Activated CD4-positive, alpha-beta T cell treated with anti-CD3 and anti-CD28 coated beads for 36 hours (primary cell): ENCODE data around the gene GJC2. TPM values are rescaled to one million over a fixed set of nuclear protein-coding genes. Genes with fewer than 3 reads are reported as not detected.
A peak's percentile ranks its signal among the peaks of the same experiment; 100 is the strongest.

Experiments used
- ATAC-seq: fragments of 200-7000 bp; cut with Tn5 transposase; one replicate; pipeline ENCODE4 v1.10.0; 2021; ENCODE audit warnings: mild to moderate bottlenecking, moderate library complexity
- CTCF ChIA-PET: fragments of 350-600 bp; sonication (Branson Sonifier 250); formaldehyde crosslinking; loops from one replicate; lab custom pipeline; 2021; ENCODE audit warnings: antibody characterized with exemption; lab: Charles Lee
- POLR2A ChIA-PET: fragments of 350-600 bp; sonication (Branson Sonifier 250); formaldehyde crosslinking; loops from one replicate; lab custom pipeline; 2021; ENCODE audit warnings: antibody characterized with exemption, inconsistent platforms; lab: Charles Lee
- DNase-seq: peaks from one replicate; pipeline ENCODE4 v3.0.0-alpha.2; 2020
- H3K27ac Mint-ChIP-seq: one replicate; pipeline ENCODE4 v1.8.0; 2021; ENCODE audit warnings: mixed read lengths
- H3K27me3 Mint-ChIP-seq: one replicate; pipeline ENCODE4 v1.8.0; 2021; ENCODE audit warnings: mixed read lengths
- H3K36me3 Mint-ChIP-seq: one replicate; pipeline ENCODE4 v1.8.0; 2021; ENCODE audit warnings: low read depth, mixed read lengths
- H3K4me1 Mint-ChIP-seq: one replicate; pipeline ENCODE4 v1.8.0; 2021; ENCODE audit warnings: mixed read lengths
- H3K4me3 Mint-ChIP-seq: one replicate; pipeline ENCODE4 v1.8.0; 2021; ENCODE audit warnings: mild to moderate bottlenecking, moderate library complexity, mixed read lengths
- H3K9me3 Mint-ChIP-seq: one replicate; pipeline ENCODE4 v1.8.0; 2021; ENCODE audit warnings: low read depth, mixed read lengths
- intact Hi-C, 2 experiments: fragments of 100-400 bp; cut with DNase I in 1 of 2; cut with micrococcal nuclease in 1 of 2; formaldehyde crosslinking; loops; one replicate each; pipeline versions ENCODE4 v1.14.2 to v1.15.1; 2022 to 2024; cut with DNase I, micrococcal nuclease
- total RNA-seq, 2 experiments: library from RNA; stranded (reverse); gene quantifications; one replicate each; pipeline ENCODE4 v1.2.3, GENCODE V29; 2021

Gene GJC2
- total RNA-seq, 2 experiments from 2014 or later, result 0.64 TPM; not detected in 1

GRCh38 chr1:228152097-228152917 is 2.6 kb downstream of the GJC2 start:
- Mint-ChIP-seq H3K36me3 (no peaks in the 10 kb centered on the region), H3K9me3 (no peaks in the 10 kb centered on the region), H3K27ac (no peak overlapping the region), H3K27me3 (no peaks in the 10 kb centered on the region), H3K4me3 (no peak overlapping the region), H3K4me1 (peaks cover 19% of the 10 kb centered on the region)
- ChIA-PET CTCF (interaction anchor here (0.9 to 1.4 kb wide), 2 partner anchors 11 to 13 kb away, joined by 3 to 6 read pairs; partner anchors contain the start of gene IBA57), POLR2A (no interaction called here)
- intact Hi-C loops, result no loop called here
- peak; percentile 3 for DNase-seq
- no peak for ATAC-seq

DNA sequence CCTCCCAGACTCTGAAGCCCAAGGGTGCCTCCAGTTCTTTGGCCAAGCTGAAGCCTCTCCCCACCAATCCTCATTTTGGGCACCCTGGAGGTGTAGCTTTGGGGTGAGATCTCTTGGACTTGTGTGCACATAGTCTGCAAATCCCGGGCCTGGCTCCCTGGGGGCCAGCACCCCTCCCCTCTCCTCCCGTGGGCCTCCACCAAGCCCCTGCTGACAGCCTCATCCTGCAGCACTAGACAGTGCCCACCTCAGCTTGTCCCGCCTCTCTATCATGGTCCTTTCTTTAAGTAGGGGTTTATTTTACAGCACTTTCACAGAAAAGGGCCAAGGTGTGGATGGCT is 3.2 kb downstream of the GJC2 start:
- no peak overlapping the region for H3K4me3 Mint-ChIP-seq
- CTCF ChIA-PET, result interaction anchor here (0.9 to 2.2 kb wide), 3 partner anchors 10 to 13 kb away, joined by 3 to 9 read pairs (median 6); partner anchors contain the start of gene IBA57

DNA sequence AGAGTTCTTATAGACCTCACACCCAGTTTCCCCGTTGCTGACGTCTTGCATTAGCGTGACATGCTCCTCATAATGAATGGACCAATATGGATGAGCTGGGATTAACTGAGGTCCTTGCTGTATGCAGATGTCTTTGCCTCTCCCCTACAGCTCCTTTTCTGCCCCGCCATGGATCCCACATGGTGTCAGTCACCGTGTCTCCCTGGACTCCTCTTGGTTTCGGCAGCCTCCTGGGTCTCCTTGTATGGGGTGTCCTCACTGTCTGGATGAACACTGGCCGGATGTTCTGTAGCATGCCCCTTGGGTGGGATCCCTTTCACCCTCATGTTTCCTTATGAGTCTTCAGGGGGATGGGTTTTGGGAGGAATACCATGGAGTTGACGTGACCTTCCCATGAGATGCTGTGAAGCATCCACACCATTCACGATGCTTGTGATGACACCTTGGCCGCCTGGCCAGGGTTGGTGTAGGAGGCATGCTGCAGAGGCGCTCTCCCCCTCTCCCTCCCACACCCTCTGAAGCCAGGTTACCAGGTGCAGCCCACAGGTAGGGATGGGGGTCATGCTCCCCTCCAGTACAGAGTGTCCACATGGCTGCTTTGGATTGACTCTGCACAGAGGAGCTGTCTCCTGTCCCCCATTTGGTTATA is 4.4 kb downstream of the GJC2 start:
- Mint-ChIP-seq H3K27me3 (no peaks in the 10 kb centered on the region), H3K4me1 (peaks cover 19% of the 10 kb centered on the region), H3K9me3 (no peaks in the 10 kb centered on the region), H3K4me3 (no peak overlapping the region), H3K27ac (peak overlapping the region; percentile 83), H3K36me3 (no peaks in the 10 kb centered on the region)
- POLR2A ChIA-PET, result interaction anchor here (0.9 kb wide), 1 partner anchor 13 kb away, joined by 5 read pairs; no protein-coding TSS in a partner anchor
- DNase-seq (peak; percentile 2), ATAC-seq (no peak)
- intact Hi-C loops, result no loop called here
- CTCF ChIA-PET, result interaction anchor here (1.0 to 2.2 kb wide), 5 partner anchors 11 to 155 kb away, joined by 3 to 9 read pairs (median 4); no protein-coding TSS in a partner anchor

More for the DNA sequence above, 3.2 kb downstream of the GJC2 start:
- Mint-ChIP-seq H3K27ac (no peak overlapping the region), H3K36me3 (no peaks in the 10 kb centered on the region), H3K27me3 (no peaks in the 10 kb centered on the region), H3K4me1 (peaks cover 19% of the 10 kb centered on the region), H3K9me3 (no peaks in the 10 kb centered on the region)
- DNase-seq (peak; percentile 2), ATAC-seq (no peak)
- POLR2A ChIA-PET, result no interaction called here
- intact Hi-C loops, result no loop called here

DNA sequence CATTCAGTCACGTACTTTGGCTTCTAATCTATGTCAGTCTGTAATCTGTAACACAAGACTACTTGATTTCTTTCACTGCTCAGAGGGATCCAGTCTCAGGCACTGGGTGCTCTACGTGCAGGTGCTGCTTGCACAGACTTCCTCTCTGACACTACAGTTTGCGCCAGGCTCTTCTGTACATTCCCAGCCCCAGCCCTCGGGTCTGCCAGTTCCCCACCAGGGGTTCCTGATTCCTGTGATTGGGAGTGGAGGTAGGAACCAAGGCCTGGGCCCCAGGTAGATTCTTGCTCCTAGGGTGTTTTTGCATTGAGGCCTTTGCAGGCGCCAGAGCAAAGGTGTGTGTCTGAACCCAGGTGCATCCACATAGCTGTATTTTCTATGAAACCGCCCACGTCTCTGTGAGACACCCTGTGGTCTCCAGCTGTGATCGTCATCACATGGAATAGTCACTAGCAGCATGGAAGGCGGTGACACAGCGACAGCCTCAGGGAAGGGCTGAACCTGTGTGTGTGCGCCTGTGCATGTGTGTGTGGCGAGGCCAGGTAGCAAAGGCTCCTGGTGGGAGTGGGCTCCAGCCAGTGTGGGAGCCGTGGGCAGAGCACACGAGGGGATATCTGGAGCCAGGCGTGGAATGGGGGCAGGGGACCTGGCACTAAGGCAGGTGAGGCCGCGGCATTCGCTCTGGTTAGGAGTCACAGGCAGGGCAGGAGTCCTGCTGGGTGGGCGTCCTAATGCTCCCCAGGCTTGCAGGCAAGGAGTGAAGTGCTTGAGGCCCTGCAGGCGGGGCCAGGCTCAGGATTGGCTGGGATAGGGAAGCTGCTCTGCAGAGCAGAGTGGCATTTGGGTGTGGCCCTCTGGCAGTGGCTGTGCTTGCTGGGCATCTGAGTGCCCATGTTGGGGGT is 5.2 kb downstream of the GJC2 start:
- H3K9me3 Mint-ChIP-seq, result no peaks in the 10 kb centered on the region
- ATAC-seq, result peak; percentile 89
- peak; percentile 79 for DNase-seq
- no peak overlapping the region for H3K4me3 Mint-ChIP-seq
- intact Hi-C loops, result loop anchor here in 1 of 2 experiments (1.0 kb wide), 1 partner anchor 15 kb away; the partner anchor contains the start of gene GUK1
- ChIA-PET CTCF (interaction anchor here (0.8 to 2.2 kb wide), 5 partner anchors 10 to 156 kb away, joined by 3 to 9 read pairs (median 4); no protein-coding TSS in a partner anchor), POLR2A (interaction anchor here (0.6 to 0.9 kb wide), 2 partner anchors 11 to 12 kb away, joined by 3 to 5 read pairs; partner anchors contain the start of gene IBA57)
- peaks cover 19% of the 10 kb centered on the region for H3K4me1 Mint-ChIP-seq
- H3K27ac Mint-ChIP-seq, result peak overlapping the region; percentile 83
- H3K36me3 Mint-ChIP-seq, result no peaks in the 10 kb centered on the region
- H3K27me3 Mint-ChIP-seq, result no peaks in the 10 kb centered on the region

- H3K9me3 Mint-ChIP-seq, result no peaks in the 10 kb centered on the region
- no peaks in the 10 kb centered on the region for H3K36me3 Mint-ChIP-seq
- ChIA-PET POLR2A (no interaction called here), CTCF (interaction anchor here (1.2 to 1.7 kb wide), 3 partner anchors 9 to 156 kb away, joined by 3 to 6 read pairs (median 5); partner anchors contain the start of gene IBA57)
- intact Hi-C loops, result loop anchor here in 1 of 2 experiments (1.0 kb wide), 1 partner anchor 16 kb away; the partner anchor contains the start of gene GUK1
- no peak for ATAC-seq
- H3K4me3 Mint-ChIP-seq, result no peak overlapping the region
- H3K27ac Mint-ChIP-seq, result no peak overlapping the region
- peaks cover 19% of the 10 kb centered on the region for H3K4me1 Mint-ChIP-seq
- DNase-seq, result no peak
- no peaks in the 10 kb centered on the region for H3K27me3 Mint-ChIP-seq
These were observed 6.1 kb downstream of the GJC2 start for GRCh38 chr1:228155596-228156514.

DNA sequence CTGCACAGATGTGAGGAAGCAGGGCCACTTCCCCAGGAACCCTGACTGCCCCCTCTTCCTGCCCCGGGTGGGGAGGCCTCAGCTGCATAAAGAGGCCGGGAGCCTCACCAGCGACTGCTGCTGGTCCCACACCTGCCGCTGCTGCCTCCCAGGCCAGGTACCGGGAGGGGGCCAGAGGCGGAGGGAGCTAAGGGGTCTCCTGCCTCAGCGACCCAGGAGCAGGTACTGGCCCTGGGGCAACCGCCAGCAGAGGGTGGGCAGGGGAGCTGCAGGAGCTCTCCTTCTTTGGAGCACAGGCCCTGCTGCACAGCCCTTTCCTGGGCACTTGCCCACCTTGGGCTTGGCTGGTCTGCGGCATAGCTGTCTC is 6.8 kb downstream of the GJC2 start:
- no peak overlapping the region for H3K4me3 Mint-ChIP-seq
- ATAC-seq (no peak), DNase-seq (no peak)
- no peaks in the 10 kb centered on the region for H3K36me3 Mint-ChIP-seq
- H3K4me1 Mint-ChIP-seq, result peaks cover 19% of the 10 kb centered on the region
- POLR2A ChIA-PET, result no interaction called here
- H3K9me3 Mint-ChIP-seq, result no peaks in the 10 kb centered on the region
- CTCF ChIA-PET, result interaction anchor here (1.2 kb wide), 1 partner anchor 9 kb away, joined by 5 read pairs; the partner anchor contains the start of gene IBA57
- intact Hi-C loops, result no loop called here
- H3K27me3 Mint-ChIP-seq, result no peaks in the 10 kb centered on the region
- H3K27ac Mint-ChIP-seq, result no peak overlapping the region

DNA sequence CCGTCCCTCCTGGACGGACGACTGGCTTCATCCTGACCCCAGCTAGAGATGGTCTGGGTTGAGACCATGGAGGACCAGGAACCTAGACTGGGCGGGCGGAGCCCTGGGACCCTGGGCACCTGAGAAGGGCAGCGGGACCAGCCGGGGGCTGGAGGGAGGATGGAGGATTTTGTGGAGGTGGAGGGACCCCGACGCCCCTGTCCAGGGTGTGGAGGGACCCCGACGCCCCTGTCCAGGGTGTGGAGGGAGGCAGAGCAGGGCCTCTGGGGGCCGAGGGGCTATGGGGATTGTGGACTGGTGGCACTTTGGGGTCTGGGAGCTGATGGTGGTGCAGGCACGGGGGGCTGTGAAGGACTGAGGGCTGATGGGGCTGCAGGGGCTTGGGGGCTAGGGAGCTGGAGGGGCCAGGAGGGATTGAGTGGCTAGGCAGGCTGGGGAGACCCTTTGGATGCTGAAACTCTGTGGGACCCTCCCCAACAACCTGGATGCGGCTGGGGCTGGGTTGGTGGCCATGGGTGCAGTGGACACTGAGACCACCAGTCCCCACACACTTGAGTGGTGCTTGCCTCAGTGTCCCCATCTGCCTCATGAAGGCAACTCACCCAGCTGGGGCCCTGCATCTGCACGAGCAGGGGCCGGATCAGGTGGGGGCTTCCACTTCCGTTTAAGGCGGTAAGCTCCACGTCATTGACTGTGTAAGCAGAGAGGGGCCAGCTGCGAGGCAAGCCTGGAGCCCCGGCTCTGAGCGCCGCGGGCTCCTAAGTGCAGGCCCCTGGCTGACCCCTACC is 7.4 kb downstream of the GJC2 start:
- Mint-ChIP-seq H3K9me3 (no peaks in the 10 kb centered on the region), H3K4me1 (peaks cover 21% of the 10 kb centered on the region), H3K36me3 (no peaks in the 10 kb centered on the region), H3K27me3 (no peaks in the 10 kb centered on the region), H3K27ac (no peak overlapping the region), H3K4me3 (no peak overlapping the region)
- ChIA-PET CTCF (interaction anchor here (0.6 to 1.2 kb wide), 2 partner anchors 8 to 28 kb away, joined by 3 to 5 read pairs; partner anchors contain the start of gene IBA57), POLR2A (no interaction called here)
- ATAC-seq, result no peak
- intact Hi-C loops, result no loop called here
- peak; percentile 39 for DNase-seq

DNA sequence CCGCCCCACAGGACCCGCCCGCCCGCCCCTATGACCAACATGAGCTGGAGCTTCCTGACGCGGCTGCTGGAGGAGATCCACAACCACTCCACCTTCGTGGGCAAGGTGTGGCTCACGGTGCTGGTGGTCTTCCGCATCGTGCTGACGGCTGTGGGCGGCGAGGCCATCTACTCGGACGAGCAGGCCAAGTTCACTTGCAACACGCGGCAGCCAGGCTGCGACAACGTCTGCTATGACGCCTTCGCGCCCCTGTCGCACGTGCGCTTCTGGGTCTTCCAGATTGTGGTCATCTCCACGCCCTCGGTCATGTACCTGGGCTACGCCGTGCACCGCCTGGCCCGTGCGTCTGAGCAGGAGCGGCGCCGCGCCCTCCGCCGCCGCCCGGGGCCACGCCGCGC is 8.0 kb downstream of the GJC2 start:
- intact Hi-C loops, result no loop called here
- H3K9me3 Mint-ChIP-seq, result no peaks in the 10 kb centered on the region

DNA sequence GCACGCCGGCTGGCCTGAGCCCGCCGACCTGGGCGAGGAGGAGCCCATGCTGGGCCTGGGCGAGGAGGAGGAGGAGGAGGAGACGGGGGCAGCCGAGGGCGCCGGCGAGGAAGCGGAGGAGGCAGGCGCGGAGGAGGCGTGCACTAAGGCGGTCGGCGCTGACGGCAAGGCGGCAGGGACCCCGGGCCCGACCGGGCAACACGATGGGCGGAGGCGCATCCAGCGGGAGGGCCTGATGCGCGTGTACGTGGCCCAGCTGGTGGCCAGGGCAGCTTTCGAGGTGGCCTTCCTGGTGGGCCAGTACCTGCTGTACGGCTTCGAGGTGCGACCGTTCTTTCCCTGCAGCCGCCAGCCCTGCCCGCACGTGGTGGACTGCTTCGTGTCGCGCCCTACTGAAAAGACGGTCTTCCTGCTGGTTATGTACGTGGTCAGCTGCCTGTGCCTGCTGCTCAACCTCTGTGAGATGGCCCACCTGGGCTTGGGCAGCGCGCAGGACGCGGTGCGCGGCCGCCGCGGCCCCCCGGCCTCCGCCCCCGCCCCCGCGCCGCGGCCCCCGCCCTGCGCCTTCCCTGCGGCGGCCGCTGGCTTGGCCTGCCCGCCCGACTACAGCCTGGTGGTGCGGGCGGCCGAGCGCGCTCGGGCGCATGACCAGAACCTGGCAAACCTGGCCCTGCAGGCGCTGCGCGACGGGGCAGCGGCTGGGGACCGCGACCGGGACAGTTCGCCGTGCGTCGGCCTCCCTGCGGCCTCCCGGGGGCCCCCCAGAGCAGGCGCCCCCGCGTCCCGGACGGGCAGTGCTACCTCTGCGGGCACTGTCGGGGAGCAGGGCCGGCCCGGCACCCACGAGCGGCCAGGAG is 8.6 kb downstream of the GJC2 start:
- peaks cover 31% of the 10 kb centered on the region for H3K4me1 Mint-ChIP-seq
- CTCF ChIA-PET, result no interaction called here
- H3K27ac Mint-ChIP-seq, result no peak overlapping the region
- POLR2A ChIA-PET, result no interaction called here
- no peak for ATAC-seq
- H3K27me3 Mint-ChIP-seq, result no peaks in the 10 kb centered on the region
- H3K4me3 Mint-ChIP-seq, result no peak overlapping the region
- no peaks in the 10 kb centered on the region for H3K9me3 Mint-ChIP-seq
- no peaks in the 10 kb centered on the region for H3K36me3 Mint-ChIP-seq
- no peak for DNase-seq
- intact Hi-C loops, result no loop called here

More for the DNA sequence above, 8.0 kb downstream of the GJC2 start:
- ATAC-seq (no peak), DNase-seq (no peak)
- no peaks in the 10 kb centered on the region for H3K36me3 Mint-ChIP-seq
- no peak overlapping the region for H3K4me3 Mint-ChIP-seq
- ChIA-PET CTCF (interaction anchor here (0.6 kb wide), 1 partner anchor 29 kb away, joined by 3 read pairs; no protein-coding TSS in a partner anchor), POLR2A (no interaction called here)
- H3K27me3 Mint-ChIP-seq, result no peaks in the 10 kb centered on the region
- peaks cover 26% of the 10 kb centered on the region for H3K4me1 Mint-ChIP-seq
- no peak overlapping the region for H3K27ac Mint-ChIP-seq
